Right ventricle myocardium superior (tissue), 1 donor: Measurements from ENCODE around the gene ALDH1L2. TPM values are rescaled to one million over a fixed set of nuclear protein-coding genes. Genes with fewer than 3 reads are reported as not detected.

ENCODE experiments used
- ATAC-seq: fragments of 200-7000 bp; cut with Tn5 transposase; one replicate; pipeline ENCODE4 v1.9.1; 2020; ENCODE audit warnings: mild to moderate bottlenecking; ENCODE audit not compliant: poor library complexity
- DNase-seq: peaks from one replicate; pipeline ENCODE4 v3.0.0-alpha.2; 2020
- intact Hi-C: fragments of 100-400 bp; cut with DNase I; formaldehyde crosslinking; loops from one replicate; pipeline ENCODE4 v1.11.2; 2022
- total RNA-seq: library from RNA; stranded (reverse); fragmentation: NEBNext Ultra II Directional; extraction: Animal tissue kit (Norgen Biotek cat#: 25700); gene quantifications from one replicate; pipeline ENCODE4 v1.2.1, GENCODE V29; 2021
- donor health status: DM: no; HTN: yes; CAD: no; lungs with severe emphysema.

Gene ALDH1L2
- total RNA-seq, 1 donor from 2014 or later = 1.3 TPM

DNA sequence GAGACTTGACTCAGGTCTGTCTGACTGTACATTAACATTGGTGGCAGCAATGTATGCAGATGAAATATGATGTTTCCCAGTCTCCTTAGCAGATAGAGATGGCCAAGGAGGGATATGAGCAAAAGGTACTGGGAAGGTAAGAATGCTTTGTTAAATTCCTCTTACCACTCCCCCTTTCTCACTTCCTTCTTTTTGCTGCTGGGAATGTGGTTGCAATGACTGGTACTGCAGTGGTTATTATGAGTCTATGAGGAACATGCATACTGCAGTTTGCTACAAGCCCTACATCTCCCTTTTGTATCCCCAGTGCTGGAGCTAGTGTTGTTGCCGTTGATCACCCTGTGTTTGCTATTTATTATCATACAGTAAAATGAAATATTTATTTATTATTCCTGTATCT, 35.9 kb downstream of the ALDH1L2 start:
- intact Hi-C loops = no loop called here

DNA sequence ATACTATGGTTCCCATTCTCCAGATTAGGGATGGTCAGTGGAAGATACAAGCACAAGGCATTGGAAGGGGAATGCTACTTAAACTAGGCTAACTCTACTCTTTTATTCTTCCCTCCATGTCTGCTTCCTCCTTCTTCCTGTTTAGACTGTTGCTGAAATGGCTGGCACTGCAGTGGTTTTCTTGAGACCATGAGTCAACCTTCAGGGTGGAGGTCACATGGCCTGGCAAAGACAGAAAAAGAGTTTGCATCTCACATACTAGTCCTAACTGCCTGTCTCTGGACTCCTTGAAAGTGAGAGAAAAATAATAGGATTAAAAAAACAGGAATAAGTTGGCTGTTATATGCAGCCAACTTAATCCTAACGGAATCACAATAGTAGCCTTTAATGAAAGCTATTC, 37.0 kb downstream of the ALDH1L2 start:
- ATAC-seq (no peak), DNase-seq (no peak)
- intact Hi-C loops = no loop called here

More for the DNA sequence above, 35.9 kb downstream of the ALDH1L2 start:
- DNase-seq (no peak), ATAC-seq (no peak)

DNA sequence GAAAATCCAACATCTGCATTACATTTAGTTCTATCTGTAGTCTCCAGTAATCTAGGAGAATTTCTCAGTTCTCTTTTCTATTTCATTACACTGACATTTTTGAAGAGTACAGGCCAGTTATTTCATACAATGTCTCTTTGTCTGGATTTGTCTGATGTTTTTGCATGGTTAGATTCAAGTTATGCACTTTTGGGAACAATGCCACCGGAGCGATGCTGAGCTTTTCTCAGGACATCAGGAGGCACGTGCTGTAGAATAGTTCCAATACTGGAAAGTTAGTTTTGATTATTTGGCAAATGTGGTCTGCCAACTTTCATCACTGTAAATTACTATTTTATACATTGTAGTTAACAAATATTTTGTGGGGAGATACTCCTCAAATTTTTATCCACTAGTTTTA, 43.1 kb downstream of the ALDH1L2 start:
- intact Hi-C loops = no loop called here
- ATAC-seq = peak; percentile 38
- DNase-seq = no peak

DNA sequence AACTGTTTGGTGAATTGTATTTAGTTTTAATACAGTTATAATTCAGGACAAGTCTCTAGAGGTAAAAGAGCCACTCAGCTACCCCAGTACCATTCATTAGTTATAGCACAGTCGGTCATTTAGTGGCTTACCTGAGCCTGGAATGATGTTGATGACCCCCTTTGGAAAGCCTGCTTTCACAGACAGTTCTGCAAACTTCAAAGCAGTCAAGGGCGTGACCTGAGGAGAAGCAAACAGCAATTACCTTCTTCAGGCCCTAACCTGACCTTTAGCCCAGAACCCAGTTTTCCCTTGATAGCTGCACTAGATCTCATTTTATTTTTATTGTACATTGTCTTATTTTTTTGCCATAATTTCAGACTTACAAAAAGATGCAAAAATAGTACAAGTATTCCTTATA, 43.8 kb downstream of the ALDH1L2 start:
- DNase-seq (no peak), ATAC-seq (no peak)
- intact Hi-C loops = no loop called here

DNA sequence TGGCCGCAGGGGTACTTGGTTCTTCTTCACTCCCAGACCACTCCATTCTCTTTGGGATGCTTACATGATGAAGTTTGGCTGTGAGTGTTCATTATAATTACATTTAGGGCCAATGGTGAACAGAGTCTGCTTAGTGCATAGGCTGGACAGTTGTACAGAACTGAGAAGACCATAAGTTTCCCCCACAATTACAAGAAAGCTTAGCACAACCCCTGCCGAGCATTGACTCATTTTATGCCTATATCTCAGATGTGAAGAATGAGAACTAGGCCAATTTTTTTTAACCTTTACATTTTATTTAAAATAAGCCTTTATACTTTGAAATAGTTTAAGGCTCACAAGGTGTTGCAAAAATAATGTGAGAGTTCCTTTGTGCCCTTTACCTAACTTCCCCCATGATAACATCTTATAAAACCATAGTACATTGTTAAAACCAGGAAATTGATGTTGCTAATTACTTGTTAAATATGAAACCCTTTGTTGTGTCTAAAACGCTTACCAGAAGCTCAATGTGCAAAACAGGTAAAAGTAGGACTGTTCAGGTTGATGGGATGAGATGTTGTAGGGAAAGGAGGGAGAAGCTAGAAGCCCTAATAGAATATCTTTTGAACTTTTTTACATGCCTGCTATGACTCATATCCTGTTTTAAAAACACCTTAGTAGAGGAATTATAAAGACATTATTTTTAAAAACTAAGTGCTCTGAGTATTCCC, 47.2 kb downstream of the ALDH1L2 start:
- intact Hi-C loops = no loop called here
- ATAC-seq = no peak
- no peak for DNase-seq

DNA sequence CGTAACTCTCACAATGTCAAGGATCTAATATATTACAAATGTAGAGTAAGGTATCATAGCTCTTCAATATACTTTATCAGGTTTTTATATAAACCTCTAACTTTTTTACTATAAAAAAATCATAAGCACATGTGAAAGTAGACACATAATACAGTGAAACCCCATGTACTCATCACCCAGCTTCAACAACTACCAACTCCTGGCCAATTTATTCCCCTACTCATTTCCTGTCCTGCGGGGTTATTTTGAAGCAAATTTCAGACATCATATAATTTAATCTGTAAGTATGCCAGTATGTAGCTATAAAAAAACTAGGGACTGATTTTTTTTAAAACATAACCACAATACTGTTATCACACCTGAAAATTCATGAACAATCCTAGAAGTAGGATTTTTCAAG, 50.4 kb downstream of the ALDH1L2 start:
- no peak for ATAC-seq
- DNase-seq = no peak
- intact Hi-C loops = no loop called here

DNA sequence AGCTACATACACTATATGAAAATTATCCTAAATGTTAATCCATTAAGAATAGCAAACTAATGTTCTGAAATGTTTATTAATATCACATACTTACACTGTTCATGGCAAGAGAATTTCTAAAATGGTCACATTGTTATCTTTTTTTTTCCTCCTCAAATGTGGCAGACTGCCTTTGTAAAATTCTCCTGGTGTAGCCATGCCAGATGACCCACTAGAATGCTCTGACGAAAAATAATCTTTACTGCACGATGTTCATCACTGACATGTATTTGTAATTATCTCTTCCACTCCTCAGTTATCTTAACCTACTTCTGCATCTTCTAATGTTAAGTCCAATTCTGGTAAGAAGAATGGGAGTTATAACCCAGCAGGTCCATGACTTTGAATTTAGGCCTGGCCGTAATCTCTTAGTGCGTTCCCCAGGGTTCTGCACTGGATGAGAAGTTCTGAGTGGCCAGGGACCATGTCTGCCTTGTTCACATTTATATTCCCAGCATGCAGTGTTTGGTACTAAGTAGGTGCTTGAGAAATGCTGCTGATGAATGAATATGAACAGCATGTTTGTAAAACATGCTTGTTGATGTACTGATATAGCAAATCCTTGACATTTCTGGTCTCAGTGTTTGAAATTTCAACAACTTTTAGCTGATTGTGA, 51.4 kb downstream of the ALDH1L2 start:
- DNase-seq (no peak), ATAC-seq (no peak)
- intact Hi-C loops = no loop called here

DNA sequence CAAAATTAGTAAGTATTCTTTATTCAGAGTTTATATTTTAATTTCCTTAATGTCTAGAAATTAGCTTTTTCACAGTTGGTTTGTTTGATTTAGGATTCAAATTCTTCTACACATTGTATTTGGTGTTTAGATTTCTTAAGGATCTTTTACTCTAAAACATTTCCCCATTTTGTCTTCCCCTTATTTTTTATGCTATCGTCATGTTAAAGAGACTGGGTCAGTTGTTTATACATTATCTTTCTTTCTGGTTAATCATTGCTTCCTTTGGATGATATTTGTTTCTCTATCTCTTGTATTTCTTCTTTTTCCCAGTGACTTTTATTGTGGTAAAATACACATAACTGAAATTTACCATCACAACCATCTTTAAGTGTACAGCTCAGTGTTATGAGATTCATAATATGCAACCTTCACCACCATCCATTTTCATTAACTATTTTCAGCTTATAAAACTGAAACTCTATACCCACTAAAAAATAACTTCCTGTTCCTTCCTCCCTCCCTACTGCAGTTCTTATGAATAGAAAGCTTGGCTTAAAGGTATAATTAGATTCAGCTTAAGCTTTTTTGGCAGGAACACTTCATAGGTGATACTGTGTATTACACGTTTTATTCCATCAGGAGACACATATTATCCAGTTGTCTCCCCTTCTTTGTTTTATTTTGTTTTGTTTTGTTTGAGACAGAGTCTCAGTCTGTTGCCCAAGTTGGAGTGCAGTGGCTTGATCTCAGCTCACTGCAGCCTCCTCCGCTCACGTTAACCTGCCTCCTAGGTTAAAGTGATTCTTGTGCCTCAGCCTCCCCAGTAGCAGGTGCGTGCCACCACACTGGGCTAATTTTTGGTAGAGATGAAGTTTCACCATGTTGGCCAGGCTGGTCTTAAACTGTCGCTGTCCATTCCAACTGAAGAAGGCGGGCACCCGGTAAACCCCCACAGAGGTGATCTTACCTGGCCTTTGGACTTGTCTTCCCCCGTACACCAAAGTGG, 53.1 kb downstream of the ALDH1L2 start:
- intact Hi-C loops = no loop called here
- DNase-seq = no peak
- no peak for ATAC-seq

DNA sequence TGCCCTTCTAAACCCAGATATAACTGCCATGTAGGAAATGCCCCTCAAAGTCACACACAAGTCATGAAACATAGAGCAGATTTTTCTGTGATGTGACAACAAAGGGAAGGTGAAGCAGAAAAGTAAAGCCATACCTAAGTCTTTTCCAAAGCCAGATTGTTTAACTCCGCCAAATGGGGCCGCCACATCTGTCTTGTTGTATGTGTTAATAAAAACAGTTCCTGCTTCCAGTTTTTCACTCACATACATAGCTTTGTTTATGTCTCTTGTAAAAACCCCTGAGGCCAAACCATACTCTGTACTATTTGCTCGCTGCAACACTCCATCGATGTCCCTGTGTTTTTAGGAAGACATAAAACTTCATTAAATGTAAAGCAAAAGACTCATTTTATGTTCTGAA, 57.8 kb downstream of the ALDH1L2 start:
- DNase-seq = no peak
- ATAC-seq = no peak
- intact Hi-C loops = no loop called here

DNA sequence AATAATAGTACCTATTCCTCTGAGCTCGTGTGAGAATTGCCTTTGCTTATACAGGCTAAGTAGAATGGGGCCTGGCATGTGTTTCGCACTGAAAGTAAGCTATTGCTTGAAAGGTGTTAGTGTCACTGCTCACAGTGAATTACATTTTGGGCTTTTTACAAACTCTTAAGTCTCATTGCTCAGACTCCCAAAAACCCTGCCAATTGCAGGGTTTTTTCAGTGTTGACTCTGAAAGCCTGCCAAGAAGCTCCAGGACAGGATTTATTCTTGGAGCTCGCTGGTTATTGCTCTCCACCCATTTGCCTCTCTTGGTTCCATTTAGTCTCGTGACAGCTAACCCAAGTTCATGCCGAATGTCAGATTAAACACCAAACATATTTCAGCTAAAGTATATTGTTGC, 58.4 kb downstream of the ALDH1L2 start:
- ATAC-seq (peak; percentile 88), DNase-seq (no peak)
- intact Hi-C loops = no loop called here

DNA sequence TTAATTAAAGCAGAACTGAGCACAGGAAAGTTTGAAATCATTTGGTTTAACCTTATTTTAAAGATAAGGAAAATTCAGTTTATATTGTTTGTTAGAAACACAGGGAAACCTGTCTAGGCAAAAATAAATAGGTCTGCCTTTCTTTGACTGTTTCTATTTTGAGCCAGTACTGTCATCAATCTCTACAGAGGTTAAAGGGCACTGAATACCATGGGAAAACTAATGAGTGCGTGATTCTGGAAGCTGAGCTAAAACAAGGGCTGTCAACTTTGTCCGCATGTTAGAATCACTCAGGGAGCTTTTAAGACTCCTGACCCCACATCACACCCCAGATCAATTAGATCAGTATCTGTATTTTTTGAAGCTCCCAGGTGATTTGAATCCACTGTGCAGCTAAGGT, 59.3 kb downstream of the ALDH1L2 start:
- ATAC-seq (peak; percentile 53), DNase-seq (no peak)
- intact Hi-C loops = no loop called here

DNA sequence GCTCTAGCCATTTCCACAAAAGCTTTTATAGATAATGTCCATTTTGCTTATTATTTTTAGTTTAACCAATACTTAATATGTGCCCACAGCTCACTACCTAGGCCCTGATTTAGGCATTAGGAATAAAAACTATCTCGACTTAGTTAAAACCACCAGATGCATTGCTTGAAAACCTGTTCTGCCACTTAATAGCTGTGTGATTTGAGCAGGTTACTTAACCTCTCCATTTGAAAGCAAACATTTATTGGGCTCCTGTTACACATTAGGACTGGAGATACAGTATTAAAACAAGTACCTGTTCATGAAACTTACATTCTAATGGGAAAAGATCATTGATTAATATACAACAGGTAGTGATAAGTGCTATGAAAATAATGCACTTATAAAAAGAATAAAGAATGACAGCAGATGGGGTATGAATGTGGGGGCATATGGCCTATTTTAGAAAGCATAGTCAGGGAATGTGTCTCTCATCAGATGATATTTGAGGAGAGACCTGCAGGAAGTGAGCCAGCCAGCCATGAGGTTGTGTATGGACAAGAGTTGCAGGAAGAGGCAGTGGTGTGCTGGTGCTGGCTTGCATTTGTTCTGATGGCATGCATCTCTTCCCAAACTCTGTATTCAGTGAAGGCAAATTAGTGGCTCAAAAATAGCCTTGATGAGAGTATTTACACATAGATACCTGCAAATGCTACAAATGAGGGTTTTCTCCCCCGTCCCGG, 63.9 kb downstream of the ALDH1L2 start:
- ATAC-seq (no peak), DNase-seq (no peak)
- intact Hi-C loops = no loop called here

DNA sequence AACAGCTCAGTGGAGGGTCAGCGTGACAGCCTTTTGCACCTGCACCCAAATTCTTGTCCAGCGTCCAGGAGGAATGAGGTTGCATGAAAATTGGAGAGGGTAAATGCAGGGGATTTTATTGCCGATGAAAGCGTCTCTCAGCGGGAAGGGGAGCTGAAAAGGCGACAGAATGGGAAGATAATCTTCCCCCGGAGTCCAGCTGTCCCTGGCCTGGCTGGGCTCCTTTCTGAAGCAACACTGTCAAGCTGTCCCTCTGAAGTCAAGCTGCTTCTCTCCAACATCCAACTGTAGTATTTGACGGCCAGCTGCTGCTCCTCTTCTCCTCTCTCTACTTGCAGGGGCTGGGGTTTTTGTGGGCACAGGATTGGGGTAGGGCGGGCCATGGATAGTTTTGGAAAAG, 65.5 kb downstream of the ALDH1L2 start:
- DNase-seq (no peak), ATAC-seq (no peak)
- intact Hi-C loops = no loop called here

DNA sequence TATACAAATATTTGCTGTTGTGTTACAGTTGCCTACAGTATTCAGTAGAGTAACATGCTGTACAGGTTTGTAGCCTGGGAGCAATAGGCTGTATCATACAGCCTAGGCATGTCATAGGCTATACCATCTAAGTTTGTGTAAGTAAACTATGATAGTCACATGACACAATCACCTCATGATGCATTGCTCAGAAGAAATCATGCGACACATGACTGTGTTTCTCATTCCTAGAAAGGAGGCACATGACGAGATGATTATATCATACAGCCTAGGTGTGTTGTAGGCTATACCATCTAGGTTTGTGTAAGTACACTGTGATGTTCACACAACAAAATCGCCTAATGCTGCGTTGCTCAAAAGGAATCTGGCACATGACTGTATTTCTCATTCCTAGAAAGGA, 66.2 kb downstream of the ALDH1L2 start:
- intact Hi-C loops = no loop called here
- ATAC-seq (no peak), DNase-seq (no peak)

DNA sequence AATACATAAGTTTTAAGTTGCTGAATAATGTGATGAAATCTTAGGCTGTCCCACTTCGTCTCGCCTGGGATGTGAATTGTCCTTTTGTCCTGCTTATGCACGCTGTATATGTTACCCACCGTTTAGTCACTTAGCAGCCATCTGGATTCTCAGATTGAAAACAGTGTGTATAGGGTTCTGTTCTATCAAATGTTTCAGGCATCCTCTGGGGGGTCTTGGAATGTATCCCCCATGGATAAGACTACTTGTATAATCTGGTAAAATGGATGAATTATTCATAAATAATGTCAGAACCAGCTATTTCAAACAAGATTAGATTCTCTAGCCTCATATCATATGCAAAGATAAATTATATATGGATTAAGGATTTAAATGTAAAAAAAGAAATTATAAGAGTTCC, 68.7 kb downstream of the ALDH1L2 start:
- no peak for DNase-seq
- ATAC-seq = no peak
- intact Hi-C loops = no loop called here

DNA sequence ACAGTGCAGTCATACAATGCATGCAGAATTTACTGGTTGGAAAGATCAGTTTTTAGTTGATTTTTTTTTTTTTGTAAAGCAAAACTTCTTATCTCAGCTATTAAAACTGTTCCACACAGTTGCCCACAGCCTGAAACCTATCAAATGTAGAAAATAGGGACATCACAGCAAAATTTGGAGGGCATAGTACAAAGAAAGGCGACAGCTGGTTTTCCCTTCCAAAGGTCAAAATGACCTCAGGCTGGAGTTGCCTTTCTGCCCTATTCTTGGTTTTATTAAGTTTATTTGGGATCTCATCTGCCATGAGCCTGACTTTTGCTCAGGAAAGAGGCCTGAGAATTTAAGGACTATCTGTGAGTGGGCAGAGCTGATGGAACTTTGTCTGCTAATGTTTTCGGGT, 69.7 kb downstream of the ALDH1L2 start:
- intact Hi-C loops = no loop called here
- DNase-seq = no peak
- ATAC-seq = no peak

DNA sequence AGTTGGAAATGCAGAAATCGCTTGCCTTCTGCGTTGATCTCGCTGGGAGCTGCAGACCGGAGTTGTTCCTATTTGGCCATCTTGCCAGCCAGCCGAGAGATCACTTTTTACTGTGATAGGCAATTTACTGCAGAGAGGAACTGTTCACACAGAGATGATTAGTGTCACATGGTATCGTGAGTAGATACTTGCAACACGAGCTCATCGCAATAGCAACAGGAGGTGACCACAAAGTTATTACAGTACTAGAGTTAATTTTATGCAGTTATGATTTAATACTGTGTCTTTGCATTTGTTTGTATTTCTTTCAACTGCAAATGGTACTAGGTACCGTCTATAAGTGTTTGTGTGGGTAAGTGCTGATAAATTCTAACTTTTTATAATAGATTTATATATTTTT, 70.4 kb downstream of the ALDH1L2 start:
- intact Hi-C loops = no loop called here
- DNase-seq (no peak), ATAC-seq (no peak)

DNA sequence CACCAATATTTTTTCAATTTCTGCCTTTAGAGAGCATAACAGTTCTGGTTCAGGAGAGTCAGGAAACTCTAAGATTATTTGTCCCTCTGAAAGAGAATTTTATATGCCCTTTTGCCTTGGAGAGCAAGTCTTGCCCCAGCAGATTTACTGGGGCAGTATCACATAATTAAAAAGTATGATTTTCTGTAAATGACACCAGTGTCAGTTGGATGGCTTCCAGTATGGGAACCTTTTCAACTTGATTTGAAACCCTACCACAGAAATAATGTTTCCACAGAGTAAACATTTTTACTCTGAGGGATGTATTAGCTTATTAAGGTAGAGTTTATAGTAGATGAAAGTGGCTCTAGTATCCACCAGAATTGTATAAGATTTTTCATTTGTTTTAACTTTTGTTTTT, 82.8 kb downstream of the ALDH1L2 start:
- ATAC-seq = no peak

DNA sequence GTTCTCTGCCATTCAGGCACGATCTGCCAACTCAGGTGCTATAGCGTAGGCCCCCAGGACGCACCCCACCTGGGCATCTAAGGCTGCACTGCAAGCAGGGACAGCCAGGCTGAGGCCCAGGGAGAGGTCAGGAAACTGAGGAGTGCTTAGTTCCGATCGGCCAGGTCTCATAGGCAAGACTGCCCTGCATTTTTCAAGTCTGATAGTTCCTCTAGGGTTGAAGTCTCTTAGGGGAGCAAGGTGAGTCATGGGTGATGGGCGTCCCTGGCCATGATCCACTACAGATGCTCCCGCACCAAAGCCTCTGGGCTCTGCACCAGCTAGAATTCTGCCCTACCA, 84.9 kb downstream of the ALDH1L2 start:
- ATAC-seq = no peak
- DNase-seq = no peak
- intact Hi-C loops = no loop called here

More for the DNA sequence above, 82.8 kb downstream of the ALDH1L2 start:
- DNase-seq = no peak
- intact Hi-C loops = no loop called here
